ENCODE results near the gene ZNF33A. TPM values are rescaled to one million over a fixed set of nuclear protein-coding genes. Genes with fewer than 3 reads are reported as not detected.

The ZNF33A gene
- total and polyA plus RNA-seq, 10 of the 15 experiments (the other 5 are each of a cell fraction or from before 2014, with no cell fraction given): 9.8 to 29.9 (median 18.3) TPM

DNA sequence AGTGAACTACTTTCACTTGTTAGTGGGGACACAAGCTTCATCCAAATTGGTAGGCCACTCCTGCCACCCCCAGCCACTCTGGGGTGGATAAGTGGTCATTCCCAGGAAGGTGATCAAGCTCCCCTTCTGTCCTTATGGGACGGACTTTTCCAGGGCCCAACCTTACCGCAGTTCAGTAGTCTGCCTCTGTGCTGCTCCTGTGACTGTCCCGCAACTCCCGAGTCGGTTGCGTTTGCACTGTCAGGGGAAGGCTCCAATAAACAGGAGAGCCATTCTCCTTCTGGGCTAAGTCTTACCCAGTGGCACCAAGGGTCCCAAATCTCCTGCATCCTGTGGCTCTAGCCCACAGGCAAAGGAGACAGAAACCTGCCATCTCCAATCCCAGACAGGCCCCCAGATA lies 7.4 kb upstream of the ZNF33A start:
- WGBS (ENCODE audit: insufficient coverage, insufficient replicate concordance, low lambda C conversion rate, missing lambda C conversion rate): 87% methylated on average over 6 of the region's 6 CpGs
- ATAC-seq: no peak
- SMC1A ChIA-PET (ENCODE audit: uncharacterized antibody, unreplicated experiment): interaction anchor here (1.1 kb wide), 1 partner anchor 15 kb away, joined by 3 read pairs; no protein-coding TSS in a partner anchor

More for the DNA sequence above, 7.4 kb upstream of the ZNF33A start:
- Histone ChIP-seq H3K36me3 (ENCODE audit: control insufficient read depth in 2 of 2, insufficient read depth in 2 of 2, low read length in 1 of 2) (no peaks in the 10 kb centered on the region), H3K27ac (ENCODE audit: control insufficient read depth, insufficient read depth) (no peak overlapping the region), H3K9me3 (replicated peaks; ENCODE audit: control insufficient read depth, insufficient read depth, low read length) (no peaks in the 10 kb centered on the region; the same call in 2 of the 3 replicates), H3K4me1 (ENCODE audit: control insufficient read depth, insufficient read depth, low read length) (no peaks in the 10 kb centered on the region), H3K4me2 (ENCODE audit: control insufficient read depth, insufficient read depth) (no peak overlapping the region), H4K20me1 (ENCODE audit: control insufficient read depth, insufficient read depth) (no peaks in the 10 kb centered on the region), H3K4me3 (no peak overlapping the region), H3K27me3 (replicated peaks in 1 of 2; ENCODE audit: control insufficient read depth in 2 of 2, insufficient read depth in 2 of 2, low read length in 1 of 2) (no peaks in the 10 kb centered on the region), H3K79me2 (ENCODE audit: control insufficient read depth, insufficient read depth, low read length) (no peaks in the 10 kb centered on the region), H2AFZ (ENCODE audit: control insufficient read depth, low read depth, low read length) (no peak overlapping the region), H3K9ac (ENCODE audit: control insufficient read depth, insufficient read depth, low read length) (no peak overlapping the region)
- TF ChIP-seq TARDBP (IDR thresholded peaks at IDR 0.05; ENCODE audit: borderline replicate concordance) (no peak), POLR2AphosphoS5 (IDR thresholded peaks at IDR 0.05; ENCODE audit: low read length) (no peak), BCLAF1 (IDR thresholded peaks at IDR 0.05) (no peak), EZH2 (IDR thresholded peaks at IDR 0.05; ENCODE audit: borderline replicate concordance, control insufficient read depth, low read depth, low read length) (no peak), SRF (IDR thresholded peaks at IDR 0.05; ENCODE audit: low read depth in 2 of 2, low read length in 2 of 2) (no peak)
- ChIA-PET POLR2A (no interaction called here), CTCF (interaction anchor here (1.1 kb wide), 1 partner anchor 16 kb away, joined by 3 read pairs; no protein-coding TSS in a partner anchor), RAD21 (ENCODE audit: unreplicated experiment) (interaction anchor here (1.6 kb wide), 1 partner anchor 26 kb away, joined by 3 read pairs; the partner anchor contains the start of gene ZNF25)
- no TSS peak for BruUV-seq (replicated peaks)
- DNase-seq (ENCODE audit: low read depth, low spot score): no peak
- no peak for FAIRE-seq
- intact Hi-C loops (cut with micrococcal nuclease; ENCODE audit: unreplicated experiment): no loop called here
- in situ Hi-C loops (cut with MboI): no loop called here
